ENCODE measurements around the gene HMG20B. TPM values are rescaled to one million over a fixed set of nuclear protein-coding genes. Genes with fewer than 3 reads are reported as not detected.
"Not testable (repeated sequence)": the region's sequence is repeated elsewhere in the genome, so short reads cannot be mapped to it uniquely, and the experiment has no call there.

The HMG20B gene
- polyA plus RNA-seq, 1 donor: 59.6 TPM

GRCh38 chr19:3556423-3556977 is 16.2 kb upstream of the HMG20B start:
- no peaks in the 10 kb centered on the region for H3K36me3 ChIP-seq (ENCODE audit: control insufficient read depth, insufficient read depth, low read length)
- no peaks in the 10 kb centered on the region for H3K9me3 ChIP-seq (ENCODE audit: control insufficient read depth, low read depth, low read length)
- no peak for DNase-seq
- H3K27me3 ChIP-seq (ENCODE audit: control insufficient read depth, insufficient read depth, low read length): no peaks in the 10 kb centered on the region
- H3K27ac ChIP-seq (ENCODE audit: low read length): no peak overlapping the region
- no CpG with 5 or more reads among the region's 9 CpGs for WGBS (ENCODE audit: insufficient coverage, low lambda C conversion rate)
- peaks cover 6% of the 10 kb centered on the region for H3K4me1 ChIP-seq (ENCODE audit: control insufficient read depth, insufficient read depth, low read length)
- H3K4me3 ChIP-seq (ENCODE audit: low read length): peak overlapping the region; percentile 35

- DNase-seq: peak in 1 of 2 donors; percentile 59
- no peaks in the 10 kb centered on the region for H3K36me3 ChIP-seq (ENCODE audit: control insufficient read depth, insufficient read depth, low read length)
- H3K27ac ChIP-seq (ENCODE audit: low read length): no peak overlapping the region
- no CpG with 5 or more reads among the region's 60 CpGs for WGBS (ENCODE audit: insufficient coverage, low lambda C conversion rate)
- peak overlapping the region; percentile 35 for H3K4me3 ChIP-seq (ENCODE audit: low read length)
- H3K27me3 ChIP-seq (ENCODE audit: control insufficient read depth, insufficient read depth, low read length): no peaks in the 10 kb centered on the region
- H3K4me1 ChIP-seq (ENCODE audit: control insufficient read depth, insufficient read depth, low read length): peaks cover 6% of the 10 kb centered on the region
- no peaks in the 10 kb centered on the region for H3K9me3 ChIP-seq (ENCODE audit: control insufficient read depth, low read depth, low read length)
Measured at GRCh38 chr19:3556978-3557460, 15.7 kb upstream of the HMG20B start.

- no CpG with 5 or more reads among the region's 81 CpGs for WGBS (ENCODE audit: insufficient coverage, low lambda C conversion rate)
- H3K4me3 ChIP-seq (ENCODE audit: low read length): peak within 1 kb of the TSS; percentile 67
- no peaks in the 10 kb centered on the region for H3K36me3 ChIP-seq (ENCODE audit: control insufficient read depth, insufficient read depth, low read length)
- peak within 1 kb of the TSS; percentile 1 for H3K27ac ChIP-seq (ENCODE audit: low read length)
- H3K27me3 ChIP-seq (ENCODE audit: control insufficient read depth, insufficient read depth, low read length): no peaks in the 10 kb centered on the region
- H3K4me1 ChIP-seq (ENCODE audit: control insufficient read depth, insufficient read depth, low read length): peaks cover 6% of the 10 kb centered on the region
- H3K9me3 ChIP-seq (ENCODE audit: control insufficient read depth, low read depth, low read length): no peaks in the 10 kb centered on the region
- DNase-seq: peak; percentile 88 to 94
Measured at GRCh38 chr19:3557461-3558248, 15.1 kb upstream of the HMG20B start, which contains the start of gene MFSD12. MFSD12 (minus strand) TSS chr19:3557586; CDS start chr19:3557403, 183 bp downstream.

- DNase-seq: no peak
- H3K27ac ChIP-seq (ENCODE audit: low read length): no peak overlapping the region
- H3K4me3 ChIP-seq (ENCODE audit: low read length): no peak overlapping the region
- no peaks in the 10 kb centered on the region for H3K36me3 ChIP-seq (ENCODE audit: control insufficient read depth, insufficient read depth, low read length)
- H3K27me3 ChIP-seq (ENCODE audit: control insufficient read depth, insufficient read depth, low read length): no peaks in the 10 kb centered on the region
- WGBS (ENCODE audit: insufficient coverage, low lambda C conversion rate): no CpG with 5 or more reads among the region's 17 CpGs
- H3K4me1 ChIP-seq (ENCODE audit: control insufficient read depth, insufficient read depth, low read length): no peaks in the 10 kb centered on the region
- no peaks in the 10 kb centered on the region for H3K9me3 ChIP-seq (ENCODE audit: control insufficient read depth, low read depth, low read length)
Measured at GRCh38 chr19:3563709-3564524, 8.8 kb upstream of the HMG20B start.

- Histone ChIP-seq H3K36me3 (ENCODE audit: control insufficient read depth, insufficient read depth, low read length) (no peaks in the 10 kb centered on the region), H3K4me3 (ENCODE audit: low read length) (no peak overlapping the region), H3K27me3 (ENCODE audit: control insufficient read depth, insufficient read depth, low read length) (no peaks in the 10 kb centered on the region), H3K27ac (ENCODE audit: low read length) (no peak overlapping the region), H3K4me1 (ENCODE audit: control insufficient read depth, insufficient read depth, low read length) (no peaks in the 10 kb centered on the region), H3K9me3 (ENCODE audit: control insufficient read depth, low read depth, low read length) (no peaks in the 10 kb centered on the region)
- WGBS (ENCODE audit: insufficient coverage, low lambda C conversion rate): 80% methylated on average over 1 of the region's 19 CpGs
- no peak for DNase-seq
Measured at GRCh38 chr19:3565139-3565538, 7.6 kb upstream of the HMG20B start.

- not testable (repeated sequence) for H3K36me3 ChIP-seq (ENCODE audit: control insufficient read depth, insufficient read depth, low read length); H3K27me3 ChIP-seq (ENCODE audit: control insufficient read depth, insufficient read depth, low read length); H3K4me3 ChIP-seq (ENCODE audit: low read length); DNase-seq; H3K27ac ChIP-seq (ENCODE audit: low read length)
- Histone ChIP-seq H3K9me3 (ENCODE audit: control insufficient read depth, low read depth, low read length) (peaks cover 12% of the 10 kb centered on the region), H3K4me1 (ENCODE audit: control insufficient read depth, insufficient read depth, low read length) (peaks cover 14% of the 10 kb centered on the region)
- WGBS (ENCODE audit: insufficient coverage, low lambda C conversion rate): 100% methylated on average over 1 of the region's 11 CpGs
Measured at GRCh38 chr19:3570042-3570441, 2.7 kb upstream of the HMG20B start.

GRCh38 chr19:3570606-3571011 is 2.1 kb upstream of the HMG20B start:
- peaks cover 8% of the 10 kb centered on the region for H3K36me3 ChIP-seq (ENCODE audit: control insufficient read depth, insufficient read depth, low read length)
- peaks cover 12% of the 10 kb centered on the region for H3K9me3 ChIP-seq (ENCODE audit: control insufficient read depth, low read depth, low read length)
- H3K27ac ChIP-seq (ENCODE audit: low read length): no peak overlapping the region
- H3K4me1 ChIP-seq (ENCODE audit: control insufficient read depth, insufficient read depth, low read length): peaks cover 14% of the 10 kb centered on the region
- no CpG with 5 or more reads among the region's 7 CpGs for WGBS (ENCODE audit: insufficient coverage, low lambda C conversion rate)
- no peak for DNase-seq
- no peak overlapping the region for H3K4me3 ChIP-seq (ENCODE audit: low read length)
- H3K27me3 ChIP-seq (ENCODE audit: control insufficient read depth, insufficient read depth, low read length): no peaks in the 10 kb centered on the region

- peak; percentile 100 for DNase-seq
- no peaks in the 10 kb centered on the region for H3K27me3 ChIP-seq (ENCODE audit: control insufficient read depth, insufficient read depth, low read length)
- peaks cover 15% of the 10 kb centered on the region for H3K9me3 ChIP-seq (ENCODE audit: control insufficient read depth, low read depth, low read length)
- WGBS (ENCODE audit: insufficient coverage, low lambda C conversion rate): no CpG with 5 or more reads among the region's 48 CpGs
- H3K4me1 ChIP-seq (ENCODE audit: control insufficient read depth, insufficient read depth, low read length): peaks cover 21% of the 10 kb centered on the region
- peak overlapping the region; percentile 51 for H3K4me3 ChIP-seq (ENCODE audit: low read length)
- H3K27ac ChIP-seq (ENCODE audit: low read length): no peak overlapping the region
- H3K36me3 ChIP-seq (ENCODE audit: control insufficient read depth, insufficient read depth, low read length): peaks cover 12% of the 10 kb centered on the region
Measured at GRCh38 chr19:3572132-3572854, 451 bp upstream of the HMG20B start.

- Histone ChIP-seq H3K36me3 (ENCODE audit: control insufficient read depth, insufficient read depth, low read length) (peaks cover 12% of the 10 kb centered on the region), H3K9me3 (ENCODE audit: control insufficient read depth, low read depth, low read length) (peaks cover 15% of the 10 kb centered on the region), H3K4me3 (ENCODE audit: low read length) (peak overlapping the region; percentile 92), H3K27ac (ENCODE audit: low read length) (peak overlapping the region; percentile 54), H3K4me1 (ENCODE audit: control insufficient read depth, insufficient read depth, low read length) (peaks cover 21% of the 10 kb centered on the region), H3K27me3 (ENCODE audit: control insufficient read depth, insufficient read depth, low read length) (no peaks in the 10 kb centered on the region)
- DNase-seq: no peak
- WGBS (ENCODE audit: insufficient coverage, low lambda C conversion rate): no CpG with 5 or more reads among the region's 60 CpGs
Measured at GRCh38 chr19:3573162-3573857, 566 bp downstream of the HMG20B start.
